Esophagus squamous epithelium (tissue), 5 donors: ENCODE data around the gene KCNQ1. TPM values are rescaled to one million over a fixed set of nuclear protein-coding genes. Genes with fewer than 3 reads are reported as not detected.
A peak's percentile ranks its signal among the peaks of the same experiment; 100 is the strongest.

ENCODE experiments used
- DNase-seq: peaks from one replicate; lab custom pipeline; 2025; lab: John Stamatoyannopoulos, UW
- H3K27ac ChIP-seq, 4 donors: fragments of 200-600 bp; sonication (generic); one replicate each; pipeline ENCODE4 v1.5.1; 2016 to 2019; ENCODE audit warnings: mild to moderate bottlenecking in 1 of 4
- H3K27me3 ChIP-seq, 4 donors: fragments of 200-600 bp; sonication (generic); 1 replicate in 3 of 4; 2 replicates in 1 of 4; pipeline versions ENCODE4 v1.5.1 to v1.6.0; 2017 to 2021; ENCODE audit warnings: antibody characterized with exemption in 1 of 4
- H3K36me3 ChIP-seq, 3 donors: fragments of 200-600 bp; sonication (generic); one replicate each; pipeline ENCODE4 v1.5.1; 2016 to 2019
- H3K4me1 ChIP-seq, 3 donors: fragments of 200-600 bp; sonication (generic); one replicate each; pipeline ENCODE4 v1.5.1; 2017 to 2019
- H3K4me3 ChIP-seq, 4 donors: fragments of 200-600 bp; sonication (generic); 1 replicate in 3 of 4; 2 replicates in 1 of 4; pipeline ENCODE4 v1.5.1; 2016 to 2019; ENCODE audit warnings: mild to moderate bottlenecking in 2 of 4, moderate library complexity in 1 of 4
- H3K9me3 ChIP-seq, 3 donors: fragments of 200-600 bp; sonication (generic); one replicate each; pipeline ENCODE4 v1.5.1; 2016 to 2019
- POLR2A ChIP-seq, 4 donors: fragments of 450-650 bp; IDR thresholded peaks; one replicate each; pipeline ENCODE4 v1.6.1; 2017; ENCODE audit warnings: antibody characterized with exemption in 4 of 4, mild to moderate bottlenecking in 4 of 4, moderate library complexity in 3 of 4
- WGBS, 2 donors: methylation state at CpG; one replicate each; pipeline ENCODE4 v1.1.5; 2018; 5-methylcytosine and 5-hydroxymethylcytosine counted together
- intact Hi-C: fragments of 100-400 bp; cut with DNase I; formaldehyde crosslinking; loops from one replicate; pipeline ENCODE4 v1.15.0; 2022
- total RNA-seq, 4 donors: library from RNA; depleted of rRNA; stranded (reverse); fragments of >200 nt; gene quantifications; one replicate each; pipeline ENCODE4 v1.1.0, GENCODE V29; 2016
- TF ChIP-seq, protein P1 (sequence below), 6 experiments: fragments of 450-650 bp in 4 of 6; fragments of 200-600 bp in 2 of 6; sonication (generic) in 2 of 6; IDR thresholded peaks; one replicate each; pipeline ENCODE4 v1.5.1; 2016 to 2019; ENCODE audit warnings: antibody characterized with exemption in 6 of 6, mild to moderate bottlenecking in 4 of 6, moderate library complexity in 4 of 6
- donor health status: DM: yes; HTN: yes; CAD: no.

Gene KCNQ1
- total RNA-seq, 4 donors from 2014 or later, result 0.61 to 3.1 (median 0.72) TPM

- TF ChIP-seq, protein P1, sequence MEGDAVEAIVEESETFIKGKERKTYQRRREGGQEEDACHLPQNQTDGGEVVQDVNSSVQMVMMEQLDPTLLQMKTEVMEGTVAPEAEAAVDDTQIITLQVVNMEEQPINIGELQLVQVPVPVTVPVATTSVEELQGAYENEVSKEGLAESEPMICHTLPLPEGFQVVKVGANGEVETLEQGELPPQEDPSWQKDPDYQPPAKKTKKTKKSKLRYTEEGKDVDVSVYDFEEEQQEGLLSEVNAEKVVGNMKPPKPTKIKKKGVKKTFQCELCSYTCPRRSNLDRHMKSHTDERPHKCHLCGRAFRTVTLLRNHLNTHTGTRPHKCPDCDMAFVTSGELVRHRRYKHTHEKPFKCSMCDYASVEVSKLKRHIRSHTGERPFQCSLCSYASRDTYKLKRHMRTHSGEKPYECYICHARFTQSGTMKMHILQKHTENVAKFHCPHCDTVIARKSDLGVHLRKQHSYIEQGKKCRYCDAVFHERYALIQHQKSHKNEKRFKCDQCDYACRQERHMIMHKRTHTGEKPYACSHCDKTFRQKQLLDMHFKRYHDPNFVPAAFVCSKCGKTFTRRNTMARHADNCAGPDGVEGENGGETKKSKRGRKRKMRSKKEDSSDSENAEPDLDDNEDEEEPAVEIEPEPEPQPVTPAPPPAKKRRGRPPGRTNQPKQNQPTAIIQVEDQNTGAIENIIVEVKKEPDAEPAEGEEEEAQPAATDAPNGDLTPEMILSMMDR (IDR thresholded peaks at IDR 0.05), result no peak
- no peak for TF ChIP-seq POLR2A (IDR thresholded peaks at IDR 0.05)
- Histone ChIP-seq H3K27me3 (no peaks in the 10 kb centered on the region), H3K27ac (peak overlapping the region; percentile 81 to 88 (median 85)), H3K4me1 (peaks cover 19 to 51% (median 33%) of the 10 kb centered on the region in 3 donors), H3K4me3 (no peak overlapping the region), H3K9me3 (no peaks in the 10 kb centered on the region), H3K36me3 (no peaks in the 10 kb centered on the region)
- WGBS, 2 donors, result 67 to 88% methylated on average over 1 to 8 of the region's 23 CpGs
- no peak for DNase-seq
- intact Hi-C loops, result no loop called here
These were observed 335.4 kb downstream of the KCNQ1 start for GRCh38 chr11:2779981-2780849.

DNA sequence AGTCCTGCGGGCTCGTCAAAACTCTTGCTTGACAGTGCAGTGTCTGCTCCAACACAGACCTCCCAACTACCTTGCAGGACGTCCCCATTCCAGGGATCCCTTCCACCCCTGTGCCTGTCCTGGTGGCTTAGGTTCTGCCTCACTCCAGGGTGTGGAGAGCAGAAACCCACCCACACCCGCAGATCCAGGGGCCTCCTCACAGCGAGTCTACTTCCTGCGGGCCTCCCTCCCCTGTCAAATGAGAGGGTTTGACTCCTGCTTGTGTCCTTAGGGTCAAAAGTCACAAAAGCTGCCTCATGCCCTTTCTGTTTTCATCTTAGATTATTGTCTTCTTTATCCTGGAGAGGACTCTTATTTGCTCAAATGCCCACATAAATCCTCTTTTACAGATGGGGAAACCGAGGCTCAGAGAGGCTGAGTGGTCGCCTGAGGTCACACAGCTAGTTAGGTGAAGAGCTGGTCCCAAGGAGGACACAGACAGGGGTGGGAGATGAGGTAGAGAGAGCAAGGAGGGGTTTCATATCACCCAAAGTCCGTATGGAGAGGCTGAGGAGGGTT, 336.1 kb downstream of the KCNQ1 start:
- H3K27ac ChIP-seq, result peak overlapping the region; percentile 81 to 88 (median 85)
- TF ChIP-seq, protein P1 (IDR thresholded peaks at IDR 0.05), result no peak
- no peak for TF ChIP-seq POLR2A (IDR thresholded peaks at IDR 0.05)
- intact Hi-C loops, result no loop called here
- H3K9me3 ChIP-seq, result no peaks in the 10 kb centered on the region
- no peak for DNase-seq
- H3K4me1 ChIP-seq, result peaks cover 19 to 51% (median 33%) of the 10 kb centered on the region in 3 donors
- no peaks in the 10 kb centered on the region for H3K27me3 ChIP-seq
- no peaks in the 10 kb centered on the region for H3K36me3 ChIP-seq
- no peak overlapping the region for H3K4me3 ChIP-seq
- 63 to 66% methylated on average over 4 to 6 of the region's 9 CpGs for WGBS, 2 donors

DNA sequence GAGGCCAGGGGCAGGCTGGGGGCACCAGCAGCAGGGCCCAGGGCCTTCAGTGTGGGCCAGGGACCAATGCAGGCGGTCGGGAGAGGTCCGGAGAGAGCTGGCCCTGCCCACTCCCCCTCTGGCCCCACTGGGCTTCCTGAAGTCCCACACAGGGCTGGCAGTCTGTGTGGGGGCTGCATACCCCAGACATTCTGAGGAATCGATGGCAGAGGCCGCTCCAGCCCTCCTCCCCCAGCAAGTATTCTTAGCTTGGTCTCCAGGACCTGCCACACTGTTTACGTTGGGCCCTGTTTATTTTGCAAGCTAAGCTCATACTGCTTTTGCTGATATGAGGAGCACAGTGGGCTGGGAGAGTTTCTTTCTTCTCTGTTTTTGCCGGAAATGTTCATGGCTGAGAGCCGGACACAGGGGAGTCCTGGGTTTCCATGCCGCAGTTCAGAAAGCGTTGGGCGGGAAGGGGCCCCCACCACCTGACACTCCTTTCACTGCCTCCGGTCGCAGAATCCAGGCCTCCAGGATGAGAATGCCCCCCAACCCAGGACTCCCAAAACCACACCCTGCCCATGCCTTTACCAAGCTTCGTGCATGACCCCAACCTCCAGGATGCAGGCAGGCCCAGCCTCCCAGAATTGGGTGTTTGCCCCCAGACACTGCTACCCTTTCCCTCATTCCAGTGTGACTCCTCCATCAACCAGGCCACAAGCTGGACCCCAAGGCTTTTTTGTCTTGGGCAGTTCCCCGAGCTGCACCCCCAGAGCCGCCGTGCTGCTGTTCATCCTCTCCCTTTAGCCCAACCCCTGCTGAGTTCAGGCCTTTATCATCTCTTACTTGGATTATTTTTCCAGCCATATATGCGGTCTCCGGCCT, 336.8 kb downstream of the KCNQ1 start:
- Histone ChIP-seq H3K9me3 (no peaks in the 10 kb centered on the region), H3K4me3 (no peak overlapping the region), H3K27me3 (no peaks in the 10 kb centered on the region), H3K36me3 (no peaks in the 10 kb centered on the region), H3K4me1 (peaks cover 19 to 51% (median 33%) of the 10 kb centered on the region in 3 donors), H3K27ac (peak overlapping the region in 3 of 4 donors; percentile 23 to 84 (median 54))
- intact Hi-C loops, result no loop called here
- no peak for TF ChIP-seq POLR2A (IDR thresholded peaks at IDR 0.05)
- TF ChIP-seq, protein P1 (IDR thresholded peaks at IDR 0.05), result no peak
- no peak for DNase-seq
- 71 to 75% methylated on average over 16 to 19 of the region's 19 CpGs for WGBS, 2 donors

DNA sequence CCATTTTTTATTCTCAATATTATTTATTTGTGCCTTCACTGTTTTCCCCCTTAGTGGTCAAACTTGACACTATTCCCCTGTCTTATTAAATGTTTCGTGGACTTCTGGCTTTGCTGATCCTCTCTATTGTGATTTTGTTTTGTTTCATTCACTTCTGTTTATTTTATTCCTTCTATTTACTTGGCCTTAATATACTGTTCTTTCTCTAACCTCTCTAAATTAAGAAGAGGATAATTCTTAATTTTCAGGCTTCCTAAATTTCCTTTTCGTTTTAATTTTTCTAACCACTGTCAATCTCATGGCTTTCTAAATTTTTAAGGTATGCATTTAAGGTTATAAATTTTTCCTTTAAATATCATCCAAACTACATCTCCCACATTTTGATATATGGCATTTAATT, 338.0 kb downstream of the KCNQ1 start:
- TF ChIP-seq POLR2A (IDR thresholded peaks at IDR 0.05), result no peak
- TF ChIP-seq, protein P1 (IDR thresholded peaks at IDR 0.05), result no peak
- DNase-seq, result no peak
- WGBS, 2 donors, result 80 to 82% methylated on average over 2 of the region's 2 CpGs
- Histone ChIP-seq H3K4me3 (no peak overlapping the region), H3K27me3 (no peaks in the 10 kb centered on the region), H3K4me1 (peaks cover 19 to 43% (median 33%) of the 10 kb centered on the region in 3 donors), H3K27ac (no peak overlapping the region), H3K9me3 (no peaks in the 10 kb centered on the region), H3K36me3 (no peaks in the 10 kb centered on the region)
- intact Hi-C loops, result no loop called here
